Urinary bladder (tissue), 4 donors: ENCODE results near the gene SLF2. TPM values are rescaled to one million over a fixed set of nuclear protein-coding genes. Genes with fewer than 3 reads are reported as not detected.
"Not testable (repeated sequence)": the region's sequence is repeated elsewhere in the genome, so short reads cannot be mapped to it uniquely, and the experiment has no call there.

Source experiments
- DNase-seq: peaks from one replicate; pipeline ENCODE4 v3.0.0-alpha.2; 2015; ENCODE audit errors: extremely low spot score
- H3K27ac ChIP-seq: one replicate; pipeline ENCODE4 v1.5.1; 2013; ENCODE audit warnings: low read depth, mild to moderate bottlenecking, moderate library complexity
- H3K36me3 ChIP-seq: one replicate; pipeline ENCODE4 v1.6.1; 2013; ENCODE audit warnings: mild to moderate bottlenecking, moderate library complexity; ENCODE audit not compliant: insufficient read depth
- H3K4me1 ChIP-seq: one replicate; pipeline ENCODE4 v1.6.1; 2013; ENCODE audit warnings: mild to moderate bottlenecking, moderate library complexity; ENCODE audit not compliant: insufficient read depth
- H3K4me3 ChIP-seq: one replicate; pipeline ENCODE4 v1.5.1; 2013; ENCODE audit warnings: low read depth, low read length
- WGBS: extraction: QIAGEN DNeasy Blood & Tissue Kit; methylation state at CpG from one replicate; pipeline ENCODE4 v1.1.7; 2013; 5-methylcytosine and 5-hydroxymethylcytosine counted together
- polyA plus RNA-seq: library from polyadenylated mRNA; stranded (reverse); fragments of 200-250 nt; gene quantifications from one replicate; pipeline ENCODE4 v1.2.3, GENCODE V29; 2013
- total RNA-seq: library from RNA; depleted of rRNA; stranded (reverse); fragments of >200 nt; gene quantifications from one replicate; pipeline ENCODE4 v1.2.3, GENCODE V29; 2014
- donor health status: healthy with polysubstance abuse.
- donor health status: healthy.

Gene SLF2
- total and polyA plus RNA-seq, 2 donors = 13.9 to 114 TPM

GRCh38 chr10:100968863-100969186, 56.1 kb downstream of the SLF2 start:
- H3K4me3 ChIP-seq = peak overlapping the region; percentile 65
- WGBS = 17% methylated on average over 9 of the region's 9 CpGs
- no peak for DNase-seq
- no peaks in the 10 kb centered on the region for H3K36me3 ChIP-seq
- no peaks in the 10 kb centered on the region for H3K4me1 ChIP-seq
- no peak overlapping the region for H3K27ac ChIP-seq

- Histone ChIP-seq H3K4me3 (peak within 1 kb of the TSS; percentile 65), H3K27ac (no peak within 1 kb of the TSS), H3K4me1 (no peaks in the 10 kb centered on the region), H3K36me3 (no peaks in the 10 kb centered on the region)
- DNase-seq = no peak
- under 1% methylated on average over 70 of the region's 70 CpGs for WGBS
These were observed 56.7 kb downstream of the SLF2 start, which contains the start of gene SEMA4G for GRCh38 chr10:100969187-100970075. SEMA4G (plus strand) TSS chr10:100969504; CDS start chr10:100972913, 3,409 bp downstream.

- no peak for DNase-seq
- H3K4me3 ChIP-seq = peak overlapping the region; percentile 65
- 43% methylated on average over 13 of the region's 13 CpGs for WGBS
- H3K4me1 ChIP-seq = no peaks in the 10 kb centered on the region
- no peaks in the 10 kb centered on the region for H3K36me3 ChIP-seq
- no peak overlapping the region for H3K27ac ChIP-seq
These were observed 57.5 kb downstream of the SLF2 start for GRCh38 chr10:100970076-100970913.

- no peak overlapping the region for H3K27ac ChIP-seq
- 71% methylated on average over 4 of the region's 4 CpGs for WGBS
- no peak for DNase-seq
- H3K4me1 ChIP-seq = no peaks in the 10 kb centered on the region
- no peaks in the 10 kb centered on the region for H3K36me3 ChIP-seq
- no peak overlapping the region for H3K4me3 ChIP-seq
These were observed 58.4 kb downstream of the SLF2 start for GRCh38 chr10:100970914-100971811.

- H3K36me3 ChIP-seq = no peaks in the 10 kb centered on the region
- no peak overlapping the region for H3K27ac ChIP-seq
- no peaks in the 10 kb centered on the region for H3K4me1 ChIP-seq
- 80% methylated on average over 13 of the region's 13 CpGs for WGBS
- H3K4me3 ChIP-seq = no peak overlapping the region
- no peak for DNase-seq
These were observed 59.5 kb downstream of the SLF2 start for GRCh38 chr10:100972115-100972903.

- Histone ChIP-seq H3K27ac (no peak overlapping the region), H3K4me1 (no peaks in the 10 kb centered on the region), H3K36me3 (no peaks in the 10 kb centered on the region), H3K4me3 (no peak overlapping the region)
- DNase-seq = no peak
- 92% methylated on average over 6 of the region's 6 CpGs for WGBS
These were observed 60.3 kb downstream of the SLF2 start for GRCh38 chr10:100972904-100973535.

- 75% methylated on average over 8 of the region's 8 CpGs for WGBS
- not testable (repeated sequence) for DNase-seq, H3K27ac ChIP-seq, H3K4me3 ChIP-seq, H3K4me1 ChIP-seq, H3K36me3 ChIP-seq
These were observed 62.6 kb downstream of the SLF2 start for GRCh38 chr10:100975397-100975796.

- Histone ChIP-seq H3K27ac (no peak overlapping the region), H3K36me3 (no peaks in the 10 kb centered on the region), H3K4me3 (no peak overlapping the region), H3K4me1 (no peaks in the 10 kb centered on the region)
- DNase-seq = no peak
- WGBS = 85% methylated on average over 3 of the region's 3 CpGs
These were observed 64.1 kb downstream of the SLF2 start for GRCh38 chr10:100976906-100977305.

GRCh38 chr10:100977436-100977835, 64.7 kb downstream of the SLF2 start:
- 86% methylated on average over 6 of the region's 6 CpGs for WGBS
- DNase-seq = no peak
- H3K4me1 ChIP-seq = no peaks in the 10 kb centered on the region
- no peaks in the 10 kb centered on the region for H3K36me3 ChIP-seq
- no peak overlapping the region for H3K27ac ChIP-seq
- H3K4me3 ChIP-seq = no peak overlapping the region

- Histone ChIP-seq H3K27ac (no peak overlapping the region), H3K4me1 (no peaks in the 10 kb centered on the region), H3K36me3 (no peaks in the 10 kb centered on the region), H3K4me3 (no peak overlapping the region)
- no peak for DNase-seq
- 90% methylated on average over 13 of the region's 13 CpGs for WGBS
These were observed 65.5 kb downstream of the SLF2 start for GRCh38 chr10:100978121-100978900.

GRCh38 chr10:100978901-100979195, 66.1 kb downstream of the SLF2 start:
- no peaks in the 10 kb centered on the region for H3K4me1 ChIP-seq
- WGBS = 83% methylated on average over 10 of the region's 10 CpGs
- DNase-seq = no peak
- H3K4me3 ChIP-seq = no peak overlapping the region
- no peak overlapping the region for H3K27ac ChIP-seq
- H3K36me3 ChIP-seq = no peaks in the 10 kb centered on the region

- Histone ChIP-seq H3K36me3 (no peaks in the 10 kb centered on the region), H3K4me3 (no peak overlapping the region), H3K4me1 (no peaks in the 10 kb centered on the region), H3K27ac (no peak overlapping the region)
- 93% methylated on average over 16 of the region's 16 CpGs for WGBS
- DNase-seq = no peak
These were observed 67.1 kb downstream of the SLF2 start for GRCh38 chr10:100979791-100980272.
